OCI-LY1 (cell line): ENCODE measurements around the gene CYB5R3.

Experiments used
- EZH2 ChIP-seq: fragments of 200-600 bp; sonication (generic), shearing (Covaris generic); IDR thresholded peaks from 2 replicates; pipeline ENCODE4 v1.8.0; 2017; ENCODE audit warnings: borderline replicate concordance, mixed run types, mild to moderate bottlenecking, antibody characterized with exemption, low read length, moderate library complexity, mixed read lengths
- TF ChIP-seq, protein P1 (sequence below): fragments of 200-600 bp; sonication (generic), shearing (Covaris generic); IDR thresholded peaks from 2 replicates; pipeline ENCODE4 v1.5.1; 2017; ENCODE audit warnings: mild to moderate bottlenecking, antibody characterized with exemption, low read length, moderate library complexity, mixed read lengths

DNA sequence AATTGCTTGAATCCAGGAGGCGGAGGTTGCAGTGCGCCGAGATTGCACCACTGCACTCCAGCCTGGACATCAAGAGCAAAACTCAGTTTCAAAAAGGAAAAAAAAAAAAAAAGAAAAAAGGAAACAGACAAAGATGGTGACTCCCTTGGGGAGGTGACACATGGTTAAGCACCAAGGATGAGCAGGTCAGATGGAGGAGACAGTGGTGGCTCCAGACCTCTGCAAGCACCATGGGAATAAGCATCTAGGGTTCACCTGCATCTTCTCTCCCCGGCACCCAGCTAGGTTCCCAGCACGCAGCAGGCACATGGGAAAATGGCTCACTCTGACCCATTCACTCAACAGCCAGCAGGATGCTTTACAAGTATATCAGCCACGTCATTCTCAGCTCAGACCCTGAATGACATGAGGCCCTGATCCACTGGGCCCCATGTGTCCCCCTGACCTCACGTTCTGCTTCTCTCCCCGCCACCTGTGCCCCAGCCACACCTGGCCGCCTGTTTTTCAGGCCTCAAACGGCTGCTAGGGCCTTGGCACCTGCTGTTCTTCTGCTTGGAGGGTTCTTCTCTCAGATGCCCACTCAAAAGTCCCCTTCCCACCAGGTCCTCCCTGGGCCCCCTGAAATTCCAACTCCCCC lies 47.3 kb upstream of the CYB5R3 start:
- TF ChIP-seq EZH2 = no peak
- TF ChIP-seq, protein P1, sequence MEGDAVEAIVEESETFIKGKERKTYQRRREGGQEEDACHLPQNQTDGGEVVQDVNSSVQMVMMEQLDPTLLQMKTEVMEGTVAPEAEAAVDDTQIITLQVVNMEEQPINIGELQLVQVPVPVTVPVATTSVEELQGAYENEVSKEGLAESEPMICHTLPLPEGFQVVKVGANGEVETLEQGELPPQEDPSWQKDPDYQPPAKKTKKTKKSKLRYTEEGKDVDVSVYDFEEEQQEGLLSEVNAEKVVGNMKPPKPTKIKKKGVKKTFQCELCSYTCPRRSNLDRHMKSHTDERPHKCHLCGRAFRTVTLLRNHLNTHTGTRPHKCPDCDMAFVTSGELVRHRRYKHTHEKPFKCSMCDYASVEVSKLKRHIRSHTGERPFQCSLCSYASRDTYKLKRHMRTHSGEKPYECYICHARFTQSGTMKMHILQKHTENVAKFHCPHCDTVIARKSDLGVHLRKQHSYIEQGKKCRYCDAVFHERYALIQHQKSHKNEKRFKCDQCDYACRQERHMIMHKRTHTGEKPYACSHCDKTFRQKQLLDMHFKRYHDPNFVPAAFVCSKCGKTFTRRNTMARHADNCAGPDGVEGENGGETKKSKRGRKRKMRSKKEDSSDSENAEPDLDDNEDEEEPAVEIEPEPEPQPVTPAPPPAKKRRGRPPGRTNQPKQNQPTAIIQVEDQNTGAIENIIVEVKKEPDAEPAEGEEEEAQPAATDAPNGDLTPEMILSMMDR = no peak
